Ecto neural progenitor cell (in vitro differentiated cells): ENCODE measurements around the gene KRT80.
A peak's percentile ranks its signal among the peaks of the same experiment; 100 is the strongest.

Source experiments
- DNase-seq: peaks from one replicate; pipeline ENCODE4 v3.0.0-alpha.2; 2018; ENCODE audit warnings: low spot score

The KRT80 gene

DNA sequence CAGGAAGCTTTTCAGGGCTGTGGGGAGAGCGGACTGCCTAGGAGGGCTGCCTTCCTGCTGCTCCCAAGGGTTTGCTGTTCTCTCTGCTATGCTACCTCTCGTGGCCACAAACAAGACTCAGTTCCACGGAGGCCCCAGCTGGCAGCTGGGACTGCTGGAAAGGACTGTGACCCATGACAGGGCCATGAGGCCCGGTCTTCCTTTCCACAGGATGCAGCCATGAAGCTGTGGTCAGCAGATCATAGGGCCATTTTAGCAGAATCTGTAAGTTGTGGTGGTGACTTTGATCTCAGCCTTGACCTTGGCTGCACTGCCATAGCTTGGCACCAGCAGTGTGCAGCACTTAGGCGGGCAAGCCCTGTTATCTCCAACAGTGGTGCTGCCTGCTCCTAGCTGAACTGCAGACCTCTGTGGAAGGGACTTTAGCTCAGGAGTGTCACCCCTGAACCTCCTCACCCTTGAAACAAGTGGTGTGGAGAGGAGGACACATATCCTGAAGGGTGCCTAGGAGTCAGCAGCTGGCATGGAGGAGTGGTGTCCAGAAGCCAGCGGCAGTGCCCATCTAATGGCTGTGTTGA lies 12.3 kb downstream of the KRT80 start:
- DNase-seq: no peak

DNA sequence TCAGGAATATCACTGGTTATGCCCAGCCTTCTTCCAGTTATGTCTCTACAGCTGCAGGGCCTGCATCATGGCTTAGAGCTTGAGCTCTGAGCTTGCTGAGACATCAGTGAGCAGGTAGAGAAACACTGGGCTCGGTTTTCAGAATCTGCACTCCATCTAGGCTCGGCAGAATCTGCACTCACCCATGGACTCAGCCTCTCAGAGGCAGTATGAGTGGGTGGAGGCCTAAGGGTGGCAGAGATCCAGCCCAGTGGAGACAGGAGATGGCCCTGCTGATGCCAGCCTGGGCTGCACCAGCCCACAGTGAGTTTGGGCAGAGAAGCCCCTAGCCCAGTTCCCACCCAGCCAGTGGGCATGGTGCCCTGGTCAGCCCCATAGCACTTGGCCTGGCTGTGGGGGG lies 12.8 kb downstream of the KRT80 start:
- DNase-seq: no peak

DNA sequence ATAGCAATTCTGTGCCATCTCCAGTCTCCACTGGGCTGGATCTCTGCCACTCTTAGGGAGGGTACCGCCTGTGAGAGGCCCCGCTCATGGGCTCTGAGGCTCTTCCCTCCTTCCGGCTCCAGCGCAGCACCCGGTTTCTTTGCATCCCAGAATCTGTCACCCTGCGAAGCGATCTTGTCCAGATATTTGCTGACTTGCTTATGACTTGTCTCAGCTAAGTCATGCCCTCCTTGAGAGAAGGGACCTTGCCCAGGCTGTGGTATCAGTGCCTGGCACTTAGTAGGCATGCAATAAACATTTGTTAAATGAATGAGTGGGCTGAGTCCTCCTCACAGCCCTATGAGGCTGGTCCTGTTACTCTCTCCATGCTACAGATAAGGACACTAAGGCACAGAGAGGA lies 13.4 kb downstream of the KRT80 start:
- no peak for DNase-seq

DNA sequence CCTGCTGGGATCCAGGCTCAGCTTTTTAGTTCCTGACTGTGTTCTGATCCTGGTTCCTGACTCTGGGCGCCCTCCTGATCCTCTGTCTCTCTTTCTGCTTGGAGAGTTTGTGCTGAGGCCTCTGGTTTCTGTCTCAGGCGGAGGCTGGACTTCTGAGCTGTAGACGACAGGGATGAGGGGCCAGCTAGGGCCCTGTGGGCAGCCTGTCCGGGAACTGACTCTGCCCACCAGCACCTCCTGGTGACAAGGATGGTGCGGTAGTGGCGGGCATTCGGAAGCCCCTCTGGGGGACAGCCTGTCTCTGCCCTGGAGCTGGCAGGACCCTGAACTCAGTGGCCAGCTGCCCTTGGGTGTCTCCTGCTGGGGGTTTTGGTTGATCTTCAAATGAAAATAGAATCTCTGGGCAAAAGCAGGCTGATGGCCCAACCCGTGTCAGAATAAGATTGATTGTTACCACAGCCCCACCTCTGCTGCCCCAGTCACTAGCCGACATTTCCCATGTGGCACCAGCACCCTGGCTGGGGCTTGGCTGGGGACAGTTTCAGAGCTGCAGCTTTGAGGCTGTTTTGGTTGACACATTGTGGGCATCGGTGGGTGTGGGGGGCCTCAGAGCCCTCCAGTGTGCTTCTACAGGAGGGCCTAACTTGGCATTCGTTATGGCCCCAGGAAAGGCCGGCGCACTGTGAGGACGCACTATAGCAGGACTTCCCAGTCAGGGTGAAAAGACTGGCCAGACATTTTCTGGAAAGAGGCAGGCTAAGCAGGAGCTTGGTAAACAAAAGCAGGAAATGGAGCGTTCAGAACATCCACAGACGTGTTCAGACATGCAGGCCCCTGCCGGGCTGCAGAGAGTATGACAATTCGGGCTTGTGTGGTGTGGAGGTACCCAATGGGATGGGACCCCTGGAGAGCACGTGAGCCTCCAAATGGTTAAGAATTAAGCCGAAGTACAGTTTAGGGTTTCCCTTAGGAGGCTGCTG lies 16.2 kb downstream of the KRT80 start:
- no peak for DNase-seq

DNA sequence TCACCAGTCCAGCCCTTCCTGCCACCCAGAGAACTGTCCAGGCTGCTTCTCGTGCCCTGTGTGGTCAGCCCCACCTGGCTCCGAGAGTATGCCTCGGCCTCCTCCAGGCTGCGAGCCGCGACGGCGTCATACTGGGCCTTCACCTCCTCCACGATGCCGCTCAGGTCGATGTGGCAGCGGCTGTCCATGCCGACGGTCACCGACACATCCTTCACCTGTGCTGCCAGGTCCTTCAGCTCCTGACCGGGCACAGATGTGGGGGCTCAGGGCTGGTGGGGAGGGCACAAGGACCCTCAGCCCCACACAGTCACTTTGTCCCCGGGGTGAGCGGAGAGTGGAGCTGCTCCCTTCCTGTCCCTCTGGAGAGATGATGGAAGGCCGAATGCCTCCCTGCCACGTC lies 18.3 kb downstream of the KRT80 start:
- no peak for DNase-seq

DNA sequence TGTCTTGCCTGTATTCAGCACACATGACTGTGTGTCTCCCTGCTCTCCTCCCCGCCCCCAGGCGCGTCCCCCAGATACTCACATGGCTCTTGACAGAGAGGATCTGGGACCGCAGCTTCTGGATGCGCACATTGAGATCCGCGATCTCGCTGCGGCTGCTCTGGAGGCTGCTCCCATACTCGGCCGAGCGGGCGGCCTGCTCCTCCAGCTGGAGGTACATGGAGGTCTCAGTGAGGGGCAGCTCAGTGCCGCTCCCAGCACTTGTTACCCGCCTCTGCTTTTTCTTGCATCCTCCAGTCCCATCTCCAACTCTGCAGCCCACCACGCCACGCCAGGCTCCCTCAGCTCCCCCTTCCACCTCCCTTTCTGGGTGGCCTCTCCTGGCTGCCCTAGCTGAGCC lies 18.9 kb downstream of the KRT80 start:
- no peak for DNase-seq

DNA sequence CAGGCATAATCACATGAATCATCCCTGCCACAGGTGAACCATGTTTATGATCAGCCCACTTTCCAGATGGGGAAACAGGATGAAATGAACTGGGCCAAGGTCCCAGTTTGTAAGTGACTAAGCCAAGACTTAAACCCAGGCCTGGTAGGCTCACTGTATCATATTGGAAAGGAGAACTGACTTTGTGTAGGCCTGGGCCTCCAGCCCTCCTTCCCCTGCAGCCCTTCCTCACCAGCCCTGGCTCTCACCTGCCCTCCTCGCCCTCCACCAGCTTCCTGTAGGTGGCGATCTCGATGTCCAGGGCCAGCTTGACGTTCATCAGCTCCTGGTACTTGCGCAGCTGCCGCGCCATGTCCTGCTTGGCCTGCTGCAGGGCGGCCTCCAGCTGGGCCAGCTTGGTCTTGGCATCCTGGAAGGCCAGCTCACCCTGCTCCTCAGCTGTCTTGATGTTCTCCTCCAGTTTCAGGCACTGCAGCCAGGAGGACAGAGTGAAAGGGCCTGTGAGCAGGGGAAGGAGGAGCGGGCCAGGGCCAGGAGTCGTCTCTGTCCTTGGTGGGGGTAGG lies 19.8 kb downstream of the KRT80 start:
- DNase-seq: peak; percentile 80

DNA sequence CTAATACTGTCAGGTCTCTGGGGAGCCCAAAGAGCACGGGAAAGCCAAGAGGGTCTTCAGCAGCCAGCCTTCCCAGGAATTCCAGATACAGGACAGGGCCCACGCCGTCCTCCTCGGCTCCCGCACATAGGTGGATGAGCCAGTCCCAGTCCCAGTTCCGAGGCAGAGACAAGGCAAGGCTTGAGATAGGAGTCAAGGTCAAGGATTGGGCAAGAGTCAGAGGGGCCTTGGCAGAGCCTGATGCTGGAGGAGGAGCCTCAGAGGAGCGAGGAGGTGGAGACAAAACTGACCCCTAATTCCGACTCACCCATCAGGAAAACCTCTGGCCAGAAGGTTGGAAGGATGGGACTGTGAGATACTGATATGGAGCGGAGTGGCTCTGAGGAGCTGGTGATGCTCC lies 21.0 kb downstream of the KRT80 start:
- no peak for DNase-seq

DNA sequence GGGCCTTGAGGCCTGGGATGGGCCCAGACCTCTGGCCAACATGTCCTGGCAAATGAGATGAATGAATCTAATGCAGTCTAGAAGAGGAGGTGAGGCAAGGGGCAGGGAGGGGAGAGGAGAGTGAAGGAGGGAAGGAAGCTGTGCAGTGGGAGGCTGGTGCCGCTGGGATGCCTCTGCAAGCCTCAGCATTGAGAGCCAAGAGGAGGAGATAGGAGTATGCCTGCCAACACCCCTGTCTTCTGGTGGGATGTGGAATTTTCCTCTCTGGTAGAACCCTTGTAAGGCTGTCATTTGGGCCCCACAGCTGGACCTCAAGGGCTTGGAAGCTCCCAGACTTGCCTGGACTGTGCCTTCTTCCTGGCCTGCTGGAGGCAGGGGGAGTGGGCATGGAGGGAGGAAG lies 21.9 kb downstream of the KRT80 start:
- DNase-seq: no peak

DNA sequence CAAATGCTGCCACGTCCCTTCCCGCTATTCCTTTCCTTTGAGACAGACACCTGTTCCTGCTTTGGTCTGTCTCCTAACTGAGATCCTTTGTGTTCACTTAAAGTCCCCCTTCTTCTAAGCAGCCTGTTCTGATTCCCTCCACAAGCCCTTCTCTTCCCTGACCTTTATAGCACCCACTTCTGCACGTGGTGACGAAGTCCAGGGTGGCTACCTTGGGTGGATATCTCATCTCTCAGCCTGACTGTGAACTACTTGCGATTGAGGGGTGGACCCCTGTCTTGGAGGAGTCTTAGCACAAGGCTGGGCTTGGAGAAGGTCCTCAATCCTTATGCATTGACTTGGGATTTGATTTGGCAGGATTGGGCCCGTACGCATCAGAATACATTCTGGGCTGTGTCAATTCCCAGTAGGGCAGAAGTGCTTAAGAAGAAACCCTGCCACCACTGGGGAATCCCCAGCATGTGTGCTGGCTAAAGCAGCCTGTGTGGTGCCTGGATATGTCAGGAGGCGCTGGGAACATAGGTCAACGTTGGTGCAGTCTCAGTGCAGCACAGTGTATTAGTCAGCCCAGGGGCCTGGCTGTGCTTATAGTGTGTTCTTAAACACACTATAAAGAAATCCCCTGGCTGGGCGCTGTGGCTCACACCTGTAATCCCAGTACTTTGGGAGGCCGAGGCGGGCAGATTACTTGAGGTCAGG lies 23.6 kb downstream of the KRT80 start:
- DNase-seq: no peak

DNA sequence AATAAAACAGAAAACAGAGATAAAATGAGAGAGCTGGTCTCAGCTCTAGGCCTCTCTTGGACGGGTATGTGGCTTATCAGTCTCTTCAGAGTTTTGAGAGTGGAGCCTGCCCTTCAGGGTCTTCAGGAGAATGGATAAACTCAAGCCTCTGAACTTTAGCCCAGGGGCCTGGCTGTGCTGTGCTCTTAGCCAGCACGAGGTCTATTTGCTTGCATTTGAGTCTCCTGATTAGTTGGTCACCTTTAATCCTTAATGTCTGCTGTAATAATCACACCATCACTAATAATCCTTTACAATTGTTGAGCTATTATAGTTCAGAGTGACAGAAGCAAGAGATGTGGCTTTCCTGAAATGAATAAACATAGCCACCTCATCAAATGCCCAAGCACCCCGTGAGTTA lies 24.3 kb downstream of the KRT80 start:
- DNase-seq: no peak

DNA sequence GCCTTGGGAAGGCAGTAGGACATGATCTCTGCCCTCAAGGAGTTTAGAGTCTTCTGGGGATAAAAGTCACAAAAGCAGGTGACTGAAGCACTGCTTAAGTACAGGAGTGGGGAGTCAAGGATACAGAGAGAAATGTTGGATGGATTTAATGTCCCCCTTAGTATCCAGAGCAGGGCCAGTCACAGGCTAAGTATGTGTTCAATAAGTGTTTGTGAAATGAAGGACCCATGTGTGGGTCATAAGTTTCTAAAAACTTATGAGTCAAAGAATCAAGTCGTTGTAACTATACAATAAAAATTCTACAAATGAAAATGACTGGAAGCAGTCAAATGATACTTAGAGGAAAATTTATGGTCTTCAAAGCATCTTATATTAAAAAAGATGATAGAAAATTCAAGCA lies 25.1 kb downstream of the KRT80 start:
- no peak for DNase-seq

DNA sequence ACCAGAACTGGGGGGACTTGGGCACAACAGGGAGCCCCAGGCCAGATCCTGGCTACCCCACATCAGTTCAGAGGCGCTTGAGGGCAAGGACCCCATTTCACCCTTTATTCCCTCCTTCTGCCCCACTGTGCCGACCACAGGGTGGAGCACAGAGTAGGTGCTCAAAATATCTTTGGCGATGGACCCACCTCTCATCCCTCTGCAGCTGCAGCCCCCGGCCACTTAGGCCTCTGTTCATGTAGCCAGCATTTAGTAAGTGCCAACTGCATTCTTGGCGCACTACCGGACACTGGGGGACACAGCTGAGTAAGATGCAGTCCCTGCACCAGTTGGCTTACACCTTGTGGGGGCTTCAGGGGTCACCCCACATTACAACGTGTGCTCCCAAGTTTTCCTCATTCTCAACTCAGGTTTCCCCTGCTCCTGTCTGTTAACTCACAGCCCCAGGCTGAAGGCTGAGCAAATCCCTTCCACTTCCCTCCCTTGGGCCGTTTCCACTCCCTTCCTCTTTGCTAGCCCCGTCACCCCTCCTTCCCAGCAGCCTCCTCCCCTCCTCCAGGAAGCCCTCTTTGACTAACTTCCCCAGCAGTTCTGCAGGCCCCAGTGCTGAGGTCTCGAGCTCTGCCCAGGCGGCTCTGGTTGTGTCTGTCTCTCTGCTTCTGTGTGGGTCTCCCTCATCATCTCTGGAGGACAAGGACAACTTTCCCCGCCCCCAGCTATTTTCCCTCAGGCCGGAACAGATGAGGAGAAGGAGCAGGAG lies 26.5 kb downstream of the KRT80 start:
- DNase-seq: no peak

DNA sequence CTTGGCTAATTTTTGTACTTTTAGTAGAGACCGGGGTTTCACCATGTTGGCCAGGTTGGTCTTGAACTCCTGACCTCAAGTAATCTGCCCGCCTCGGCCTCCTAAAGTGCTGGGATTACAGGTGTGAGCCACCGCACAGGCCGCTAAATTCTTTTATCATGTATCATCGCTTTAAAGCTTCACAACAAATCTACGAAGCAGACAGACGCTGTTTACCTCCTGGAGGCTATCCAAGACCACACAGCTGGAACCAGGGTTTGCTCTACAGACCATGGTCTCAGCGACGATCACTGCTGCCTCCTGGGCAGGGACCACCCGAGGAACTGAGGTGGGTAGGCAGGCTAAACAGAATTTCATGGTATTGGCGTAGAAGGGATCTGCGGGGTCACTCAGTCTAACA lies 27.2 kb downstream of the KRT80 start:
- no peak for DNase-seq

DNA sequence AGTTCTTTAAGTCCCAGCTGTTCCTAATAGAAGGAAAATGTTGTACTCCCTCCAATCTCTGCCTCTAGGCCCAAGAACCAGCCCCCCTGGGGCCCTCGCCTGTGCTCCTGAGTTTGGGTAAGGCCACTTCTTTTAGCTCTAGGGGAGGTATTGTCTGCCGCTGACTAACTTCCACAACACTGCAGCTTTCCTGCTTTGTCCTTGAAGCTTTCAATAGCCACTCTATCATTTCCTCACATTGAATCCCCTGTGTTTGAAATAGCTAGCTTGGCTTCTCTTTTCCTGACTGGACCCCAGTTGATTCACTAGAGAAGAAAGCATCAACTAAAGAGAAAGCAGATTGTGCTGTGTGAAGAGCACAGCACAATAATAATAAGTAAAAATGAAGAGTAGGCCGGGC lies 28.8 kb downstream of the KRT80 start:
- no peak for DNase-seq

DNA sequence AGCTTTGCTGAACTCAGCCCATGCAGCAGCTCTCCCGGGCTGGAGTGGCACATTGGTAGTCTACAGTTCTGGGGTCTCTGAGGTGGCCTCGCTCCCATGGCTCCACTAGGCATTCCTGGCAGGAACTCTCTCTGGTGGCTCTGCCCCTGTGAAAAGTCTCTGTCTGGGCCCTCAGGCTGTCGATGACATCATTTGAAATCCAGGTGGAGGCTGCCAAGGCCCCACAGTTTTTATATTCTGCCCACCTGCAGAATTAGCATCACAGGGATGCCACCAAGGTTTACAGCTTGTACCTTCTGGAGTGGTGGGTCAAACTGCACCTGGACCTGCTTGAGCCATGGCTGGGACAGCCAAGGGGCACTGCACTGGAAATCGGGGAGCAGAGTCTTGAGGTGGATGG lies 31.6 kb downstream of the KRT80 start:
- no peak for DNase-seq

DNA sequence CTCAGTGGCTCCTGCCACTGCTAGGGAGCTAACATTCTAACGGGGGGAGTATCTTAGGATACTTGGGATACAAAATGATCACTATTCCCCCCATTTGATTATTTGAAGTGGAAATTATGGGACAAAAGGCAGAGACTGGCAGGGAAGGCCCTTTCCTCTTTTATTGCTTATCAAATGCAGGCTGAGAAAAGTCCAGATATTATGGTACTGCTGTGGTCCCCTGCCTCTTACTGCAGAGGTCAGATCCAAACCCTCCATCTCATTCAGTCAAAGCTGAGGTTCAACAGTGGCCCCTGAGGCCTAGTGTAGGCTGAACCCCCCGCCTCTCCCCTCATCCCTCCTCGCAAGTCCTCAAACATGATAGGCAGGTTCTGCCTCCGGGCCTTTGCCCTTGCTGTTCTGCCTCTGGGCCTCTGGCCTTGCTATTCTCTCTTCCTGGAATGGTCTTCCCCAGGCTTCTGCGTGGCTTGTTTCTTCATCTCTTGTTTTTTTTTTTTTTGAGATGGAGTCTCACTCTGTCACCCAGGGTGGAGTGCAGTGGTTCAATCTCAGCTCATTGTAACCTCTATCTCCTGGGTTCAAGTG lies 34.2 kb downstream of the KRT80 start:
- no peak for DNase-seq

DNA sequence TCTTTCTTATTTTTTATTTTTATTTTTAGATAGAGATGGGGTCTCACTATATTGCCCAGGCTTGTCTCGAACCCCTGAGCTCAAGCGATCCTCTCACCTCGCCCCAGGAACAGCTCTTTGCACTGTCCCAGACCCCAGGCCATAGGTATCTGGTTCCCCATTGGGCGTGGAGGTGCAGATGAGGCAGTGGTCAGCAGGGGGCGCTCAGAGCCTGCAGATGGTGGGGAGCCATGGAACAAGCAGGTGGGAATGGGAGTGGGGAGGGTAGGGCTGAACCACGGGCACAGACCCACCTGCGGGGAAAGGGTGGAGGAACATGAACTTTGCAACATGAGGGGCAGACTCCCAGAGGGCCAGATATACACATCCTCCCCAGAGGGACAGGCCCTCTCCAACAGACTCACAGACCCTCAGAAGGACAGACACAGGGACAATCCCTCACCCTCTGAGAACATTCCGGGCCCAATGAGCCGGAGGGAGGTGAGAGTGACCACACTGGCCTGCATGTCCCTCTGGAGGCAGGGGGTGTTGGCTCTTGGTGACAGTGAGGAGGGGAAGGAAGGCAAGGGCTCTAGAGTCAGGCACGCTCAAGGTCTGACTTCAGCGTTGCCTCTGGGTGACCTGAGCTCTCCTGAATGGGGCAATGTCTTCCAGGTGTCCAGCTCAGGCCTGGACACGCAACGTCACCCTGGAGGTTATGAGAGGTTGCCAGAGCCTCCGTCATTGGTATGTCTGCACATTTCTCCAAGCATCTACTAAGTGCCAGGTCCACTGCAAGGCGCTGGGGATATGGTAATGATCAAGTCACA lies 34.9 kb downstream of the KRT80 start:
- DNase-seq: peak; percentile 93

DNA sequence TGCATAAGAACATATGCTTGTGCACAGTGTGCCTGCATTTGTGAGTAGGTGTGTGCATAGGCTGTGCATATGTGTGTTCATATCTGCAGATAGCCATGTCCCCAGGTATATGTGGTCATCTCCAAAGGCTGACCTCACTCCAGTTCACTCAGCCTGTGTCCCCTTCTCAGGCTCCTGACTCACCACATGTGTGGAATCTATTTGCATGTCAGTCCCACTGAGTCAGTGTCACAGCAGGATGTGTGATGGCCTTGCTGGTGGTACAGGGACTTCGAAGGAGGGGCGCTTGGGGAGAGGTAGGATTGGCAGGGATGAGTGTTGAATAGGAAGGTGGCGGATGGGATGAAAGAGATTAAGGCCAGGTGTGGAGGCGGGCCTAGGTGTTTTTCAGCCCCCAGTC lies 35.5 kb downstream of the KRT80 start:
- DNase-seq: no peak

DNA sequence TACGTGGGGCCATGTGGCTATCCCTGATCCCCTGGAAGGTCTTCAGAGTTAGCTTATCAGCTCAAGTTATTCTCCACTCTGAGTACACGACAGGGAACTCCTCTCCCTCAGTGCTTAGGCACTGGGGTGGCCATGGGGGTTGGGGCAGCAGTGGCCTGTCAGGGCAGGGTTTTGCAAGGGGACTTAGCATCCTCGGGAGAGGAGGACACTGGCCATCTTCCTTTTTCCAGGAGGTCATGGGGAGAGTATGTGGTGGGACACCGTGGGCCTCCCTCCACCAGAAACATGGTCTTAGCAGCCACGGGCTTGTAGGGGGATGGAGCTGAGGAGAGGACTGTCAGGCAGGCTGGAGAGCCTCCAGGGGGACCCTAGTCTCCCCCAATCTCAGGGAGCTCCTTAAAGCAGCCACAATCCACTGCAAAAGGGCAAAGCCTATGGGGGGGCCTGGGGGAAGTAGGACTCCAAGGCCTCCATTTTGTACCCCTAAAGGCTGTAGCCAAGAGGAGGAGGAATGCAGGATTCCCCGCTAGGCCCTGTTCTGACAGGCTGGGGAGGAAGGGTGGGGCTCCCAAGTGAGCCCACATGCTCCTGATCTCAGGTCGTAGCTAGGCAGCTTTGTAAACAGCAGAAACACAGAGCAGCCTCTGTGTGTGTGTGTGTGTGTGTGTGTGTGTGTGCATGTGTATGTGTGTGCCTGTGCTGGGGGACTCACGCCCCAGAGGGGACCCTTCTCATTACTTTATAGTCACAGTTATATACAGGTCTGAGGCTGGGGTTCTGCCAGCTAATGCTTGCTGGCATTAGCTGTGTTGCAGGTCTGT lies 36.6 kb downstream of the KRT80 start:
- DNase-seq: no peak
